HG02840 (cell line): ENCODE measurements around the gene ISG20L2.

Source experiments
- ATAC-seq: cut with Tn5 transposase; IDR thresholded peaks from one replicate; pipeline ENCODE4 v1.9.1; 2021; ENCODE audit warnings: mild to moderate bottlenecking, moderate library complexity, moderate number of reproducible peaks; ENCODE audit not compliant: unreplicated experiment, low FRiP score

ISG20L2 gene

GRCh38 chr1:156691665-156692440 is 36.7 kb downstream of the ISG20L2 start:
- ATAC-seq: no peak

DNA sequence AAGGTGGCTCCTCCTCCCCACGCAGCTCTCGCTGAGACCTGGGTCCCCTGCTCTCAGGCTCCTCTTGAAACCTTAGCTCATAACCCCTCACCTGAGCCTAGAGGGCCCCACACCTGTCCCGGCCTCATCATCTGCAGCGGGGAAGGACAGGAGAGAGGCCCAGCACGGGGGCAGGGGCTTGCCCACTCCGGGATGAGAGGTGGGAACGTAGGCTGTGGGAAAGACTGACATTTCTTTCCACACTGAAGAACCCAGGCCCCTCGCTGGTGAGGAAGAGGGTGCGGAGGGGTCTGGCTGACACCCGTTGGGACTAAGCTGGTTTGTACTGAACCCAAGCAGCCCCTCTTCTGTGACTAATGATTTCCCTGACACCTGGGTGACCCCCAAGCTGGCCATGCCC is 37.4 kb downstream of the ISG20L2 start:
- no peak for ATAC-seq

- ATAC-seq: no peak
Observed at GRCh38 chr1:156690675-156691036, 37.9 kb downstream of the ISG20L2 start.

GRCh38 chr1:156689953-156690674 is 38.5 kb downstream of the ISG20L2 start:
- ATAC-seq: no peak

DNA sequence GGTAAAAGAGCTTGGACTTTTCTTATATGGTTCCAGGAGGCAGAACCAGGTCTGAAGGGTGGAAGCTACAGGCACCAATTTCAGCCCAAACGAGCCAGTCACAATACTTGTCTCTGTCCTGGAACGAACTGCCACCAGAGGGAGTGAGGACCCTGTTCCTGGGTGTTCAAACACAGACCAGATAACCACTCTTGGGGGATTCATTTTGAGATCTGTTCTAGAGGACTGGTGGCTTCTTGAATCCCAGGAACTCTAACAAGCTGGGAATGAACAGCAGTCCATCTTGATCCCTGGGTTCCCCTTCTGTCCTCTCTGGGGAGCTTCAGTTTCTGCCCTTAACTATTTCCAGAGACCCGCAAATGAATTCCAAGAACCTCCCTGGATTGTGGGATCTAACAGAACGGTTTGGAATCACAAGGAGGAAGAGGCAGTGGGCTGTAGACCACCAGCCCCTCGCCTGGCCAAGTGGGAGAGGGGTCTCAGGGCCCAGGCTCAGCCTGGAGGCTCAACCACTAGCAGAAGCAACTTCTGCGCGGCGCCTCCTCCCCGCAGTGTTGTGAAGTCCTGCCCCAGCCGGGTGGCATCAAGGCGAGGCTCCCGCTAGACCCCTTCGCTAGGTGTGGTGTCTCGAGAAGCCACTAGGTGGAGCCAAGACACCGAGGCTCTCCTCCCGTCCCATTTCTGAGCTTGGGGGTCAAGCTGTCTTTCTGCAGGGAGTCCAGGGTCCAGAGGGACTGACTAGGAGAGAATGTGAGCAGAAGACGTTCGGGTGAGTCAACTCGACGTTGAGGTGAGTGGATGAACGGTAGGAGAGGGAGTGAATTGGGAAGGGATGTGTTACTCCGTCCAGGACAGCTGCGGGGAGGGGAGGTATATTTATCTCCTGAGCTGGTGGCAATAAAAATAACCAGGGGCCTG is 39.3 kb downstream of the ISG20L2 start:
- no peak for ATAC-seq

DNA sequence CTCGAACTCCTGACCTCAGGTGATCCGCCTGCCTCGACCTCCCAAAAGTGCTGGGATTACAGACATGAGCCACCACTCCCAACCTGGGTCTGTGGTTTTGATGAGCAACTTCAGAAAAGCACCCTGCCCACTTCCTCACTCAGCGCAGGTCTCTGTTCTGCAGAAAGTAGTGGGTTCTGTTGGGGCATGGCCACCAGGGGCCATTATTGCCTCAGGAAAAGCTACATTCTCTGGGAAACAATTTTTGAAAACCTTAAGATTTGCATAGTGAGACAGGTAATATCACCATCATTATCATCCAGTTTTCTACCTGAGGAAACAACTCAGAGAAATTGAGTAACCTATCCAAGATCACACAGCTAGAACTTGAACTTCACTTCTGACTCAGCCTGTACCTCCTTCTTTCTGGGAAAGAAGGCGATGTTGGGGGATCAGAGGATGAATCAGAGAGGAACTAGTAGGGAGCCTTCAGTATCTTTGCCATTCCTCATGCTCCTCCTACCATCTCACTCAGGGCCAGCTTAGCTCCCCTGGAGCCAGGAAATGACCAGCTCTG is 44.3 kb downstream of the ISG20L2 start:
- no peak for ATAC-seq

- ATAC-seq: no peak
Observed at GRCh38 chr1:156682166-156682890, 46.2 kb downstream of the ISG20L2 start.

DNA sequence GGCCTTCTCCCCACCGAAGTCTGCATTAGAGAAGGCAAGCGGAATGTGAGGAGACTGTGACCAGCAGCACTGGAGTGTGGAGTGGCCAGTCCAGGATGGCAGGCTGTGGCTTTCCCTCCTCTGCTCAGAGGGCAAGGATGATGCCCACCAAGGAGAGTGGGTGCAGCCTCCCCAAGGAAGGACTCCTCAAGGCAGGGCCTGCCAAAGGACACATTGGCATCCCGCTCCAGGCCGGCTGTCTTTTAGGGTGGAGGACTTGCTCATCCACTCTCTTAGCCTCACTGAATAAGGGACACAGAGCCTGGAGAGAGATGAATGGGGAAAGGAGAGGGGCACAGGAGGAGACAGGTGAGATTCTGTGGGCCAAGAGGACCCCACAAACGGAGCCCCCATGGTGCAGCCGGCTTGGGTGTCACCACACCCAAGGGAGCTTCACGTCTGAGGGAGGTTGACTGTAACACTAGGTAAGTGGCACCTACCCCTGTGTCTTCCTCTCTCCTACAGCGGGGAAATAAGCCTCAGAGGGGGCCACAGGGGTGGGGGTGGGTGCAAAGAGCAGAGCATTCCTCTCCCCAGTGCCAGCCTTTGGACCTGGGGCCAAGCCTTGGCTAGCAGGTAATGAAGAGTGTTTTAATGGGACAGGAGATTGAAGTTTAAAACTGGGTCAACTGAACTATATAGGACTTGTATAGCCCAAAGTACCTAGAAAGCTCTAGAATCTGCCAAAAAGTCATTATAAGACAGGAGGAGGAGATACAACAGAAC is 47.2 kb downstream of the ISG20L2 start:
- ATAC-seq: no peak

DNA sequence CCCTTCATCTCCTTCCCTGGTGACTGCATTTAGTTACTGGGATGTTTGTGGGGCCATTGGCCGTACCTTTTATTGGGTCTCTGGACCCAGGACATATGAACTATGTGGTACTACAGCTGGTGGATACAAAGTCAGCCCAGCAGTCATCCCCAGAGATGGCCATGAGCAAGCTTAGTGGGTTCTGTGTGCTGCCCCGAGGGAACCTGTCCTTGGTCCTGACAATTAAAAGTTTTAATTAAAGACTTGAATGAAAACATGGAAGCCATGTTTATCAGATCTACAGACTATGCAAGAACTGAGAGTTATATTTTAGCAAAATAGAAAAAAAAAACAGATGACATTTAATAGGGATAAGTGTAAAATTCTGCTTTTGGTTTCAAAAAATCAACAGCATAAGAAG is 48.5 kb downstream of the ISG20L2 start:
- no peak for ATAC-seq

GRCh38 chr1:156677616-156678596 is 50.7 kb downstream of the ISG20L2 start:
- no peak for ATAC-seq

DNA sequence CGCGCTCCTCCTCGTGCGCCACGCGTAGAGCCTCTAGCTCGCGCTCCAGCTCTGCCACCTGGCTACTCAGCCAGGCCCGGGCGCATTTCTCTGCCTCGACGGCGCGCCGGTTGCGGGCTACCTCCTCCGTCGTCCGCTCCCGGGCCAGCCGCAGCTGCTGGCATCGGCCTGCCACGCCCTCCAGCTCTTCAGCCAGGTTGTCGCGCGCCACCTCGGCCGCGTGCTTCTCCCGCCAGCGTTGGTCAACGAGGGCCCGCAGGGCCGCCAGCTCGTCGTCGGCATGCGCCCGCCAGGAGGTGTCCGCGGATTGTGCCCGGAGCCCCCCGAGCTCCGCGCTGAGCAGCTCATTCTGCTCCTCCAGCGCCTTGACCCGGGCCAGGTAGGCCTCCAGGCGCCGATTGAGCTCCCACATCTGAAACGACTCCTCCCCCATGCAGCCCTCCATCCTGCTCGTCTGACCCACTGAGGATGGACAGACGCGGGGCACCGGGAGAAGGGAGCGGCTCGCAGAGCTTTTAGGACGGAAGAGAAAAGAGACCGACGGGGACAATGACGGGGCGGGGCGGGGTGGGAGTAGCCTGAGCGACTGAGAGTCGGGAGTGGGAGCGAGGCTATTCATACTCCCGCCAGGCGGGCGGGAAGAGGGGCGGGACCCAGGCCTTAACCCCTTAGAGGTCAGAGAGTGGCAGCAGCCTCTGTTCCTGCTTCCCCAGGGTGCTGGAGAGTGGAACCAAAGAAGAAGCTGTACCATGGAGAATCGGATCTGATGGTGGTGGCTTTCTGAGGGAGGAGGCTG is 51.5 kb downstream of the ISG20L2 start, which contains the start of gene NES:
TSS of gene NES (minus strand) at position 588 of the 796 bp plus-strand sequence. CDS start at position 445, 143 bp downstream.
- ATAC-seq: no peak

GRCh38 chr1:156676114-156676819 is 52.3 kb downstream of the ISG20L2 start:
- no peak for ATAC-seq

DNA sequence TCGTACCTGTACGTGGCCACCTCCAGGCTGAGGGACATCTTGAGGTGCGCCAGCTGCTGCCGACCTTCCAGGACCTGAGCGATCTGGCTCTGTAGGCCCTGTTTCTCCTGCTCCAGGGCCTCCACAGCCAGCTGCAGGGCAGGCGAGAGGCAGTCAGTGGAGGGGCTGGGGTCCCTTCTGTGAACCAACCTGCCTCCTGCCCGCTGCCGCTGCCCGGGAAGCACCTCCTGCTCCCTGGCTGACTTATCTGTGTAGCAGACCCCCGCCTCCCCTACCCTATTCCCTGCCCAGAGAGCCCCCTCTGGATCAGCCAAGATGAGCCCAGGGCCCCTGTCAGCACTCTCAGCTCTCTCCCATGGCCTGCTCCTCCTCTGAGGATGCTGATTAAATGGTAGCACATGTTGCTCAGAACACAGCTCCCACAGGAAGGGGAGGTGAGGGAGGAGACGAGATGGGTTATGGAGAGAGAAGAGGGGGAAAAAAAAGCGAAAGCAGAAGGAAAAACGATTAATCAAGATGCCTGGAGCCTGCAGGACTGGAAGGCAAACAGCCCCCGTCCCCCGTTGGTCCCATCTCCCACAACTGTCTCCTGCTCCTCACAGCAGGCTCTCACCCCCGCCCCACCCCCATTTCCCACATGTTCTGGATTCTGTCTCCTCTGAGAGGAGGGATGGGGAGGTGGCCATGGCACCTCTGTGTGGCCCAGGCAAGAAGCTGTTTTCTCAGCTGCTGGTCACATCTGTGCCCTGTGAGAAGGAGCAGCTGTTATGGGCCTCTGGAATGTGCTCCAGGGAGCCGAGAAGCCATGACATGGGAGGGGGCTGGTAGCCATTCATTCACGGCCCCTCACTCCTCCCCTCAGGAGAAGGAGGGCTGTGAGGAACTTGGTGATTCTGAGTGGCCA is 53.1 kb downstream of the ISG20L2 start:
- no peak for ATAC-seq

GRCh38 chr1:156673387-156674121 is 55.0 kb downstream of the ISG20L2 start:
- ATAC-seq: no peak
